B cell (primary cell): Measurements from ENCODE around the gene IRF8. TPM values are rescaled to one million over a fixed set of nuclear protein-coding genes. Genes with fewer than 3 reads are reported as not detected.
A peak's percentile ranks its signal among the peaks of the same experiment; 100 is the strongest.

ENCODE experiments used
- ATAC-seq: fragments of 200-7000 bp; cut with Tn5 transposase; one replicate; pipeline ENCODE4 v1.10.0; 2021; ENCODE audit warnings: low read depth, mild to moderate bottlenecking, moderate number of reproducible peaks, moderate library complexity
- CTCF ChIA-PET: fragments of 350-600 bp; sonication (Branson Sonifier 250); formaldehyde crosslinking; loops from one replicate; lab custom pipeline; 2021; ENCODE audit warnings: antibody characterized with exemption, inconsistent platforms; lab: Charles Lee
- POLR2A ChIA-PET: fragments of 350-600 bp; sonication (Branson Sonifier 250); formaldehyde crosslinking; loops from one replicate; lab custom pipeline; 2021; ENCODE audit warnings: antibody characterized with exemption; lab: Charles Lee
- DNase-seq: peaks from one replicate; pipeline ENCODE4 v3.0.0; 2013
- H2AFZ ChIP-seq: 2 replicates; pipeline ENCODE4 v1.6.1; 2012; ENCODE audit warnings: mild to moderate bottlenecking, low read depth, low read length; ENCODE audit not compliant: insufficient read depth, poor library complexity, severe bottlenecking
- H3K27ac ChIP-seq, 2 donors: 1 replicate in 1 of 2; 2 replicates in 1 of 2; pipeline ENCODE4 v1.5.1; 2012 to 2013; ENCODE audit warnings: low read length in 2 of 2, mild to moderate bottlenecking in 2 of 2, moderate library complexity in 1 of 2
- H3K27me3 ChIP-seq, 4 experiments: fragments of 200-600 bp in 1 of 4; sonication (generic) in 1 of 4; replicated peaks in 1 of 4; 1 replicate in 2 of 4; 2 replicates in 2 of 4; pipeline versions ENCODE4 v1.6.1 to v1.7.0; 2013 to 2016; ENCODE audit warnings: low read length in 3 of 4, mild to moderate bottlenecking in 2 of 4, mixed read lengths in 1 of 4, moderate library complexity in 1 of 4; ENCODE audit not compliant: insufficient read depth in 4 of 4, control insufficient read depth in 3 of 4; ENCODE audit errors: control extremely low read depth in 1 of 4
- H3K36me3 ChIP-seq, 2 experiments: replicated peaks in 1 of 2; 1 replicate in 1 of 2; 2 replicates in 1 of 2; pipeline versions ENCODE4 v1.6.1 to v1.7.1; 2013; ENCODE audit warnings: low read length in 1 of 2; ENCODE audit not compliant: insufficient read depth in 2 of 2, control insufficient read depth in 1 of 2; ENCODE audit errors: control extremely low read depth in 1 of 2, extremely low read depth in 1 of 2
- H3K4me1 ChIP-seq, 2 donors: fragments of 200-600 bp in 1 of 2; sonication (generic) in 1 of 2; 1 replicate in 1 of 2; 2 replicates in 1 of 2; pipeline versions ENCODE4 v1.5.1 to v1.6.1; 2013 to 2017; ENCODE audit warnings: low read length in 2 of 2; ENCODE audit not compliant: control insufficient read depth in 2 of 2, insufficient read depth in 2 of 2
- H3K4me2 ChIP-seq: replicated peaks from 2 replicates; pipeline ENCODE3; 2012; ENCODE audit warnings: mild to moderate bottlenecking, low read depth, low read length; ENCODE audit not compliant: poor library complexity, severe bottlenecking
- H3K4me3 ChIP-seq, 5 experiments: fragments of 200-600 bp in 1 of 5; sonication (generic) in 1 of 5; 1 replicate in 3 of 5; 2 replicates in 2 of 5; pipeline versions ENCODE4 v1.5.1 to v1.7.0; 2011 to 2016; ENCODE audit warnings: low read length in 4 of 5, mild to moderate bottlenecking in 4 of 5, low read depth in 2 of 5, control low read depth in 1 of 5, moderate library complexity in 1 of 5; ENCODE audit not compliant: insufficient read depth in 1 of 5; ENCODE audit errors: control extremely low read depth in 1 of 5, extremely low read depth in 1 of 5
- H3K79me2 ChIP-seq: fragments of 200-600 bp; sonication (generic); one replicate; pipeline ENCODE4 v1.6.0; 2016; ENCODE audit warnings: low read length; ENCODE audit not compliant: control insufficient read depth, insufficient read depth
- H3K9ac ChIP-seq: fragments of 200-600 bp; sonication (generic); 2 replicates; pipeline ENCODE4 v1.6.1; 2017; ENCODE audit warnings: mild to moderate bottlenecking, low read length, moderate library complexity
- H3K9me3 ChIP-seq, 3 donors: one replicate each; pipeline versions ENCODE4 v1.6.1 to v1.7.1; 2013; ENCODE audit warnings: low read length in 2 of 3; ENCODE audit not compliant: control insufficient read depth in 2 of 3, insufficient read depth in 1 of 3; ENCODE audit errors: control extremely low read depth in 1 of 3
- H4K20me1 ChIP-seq: 2 replicates; pipeline ENCODE4 v1.6.0; 2012; ENCODE audit warnings: mild to moderate bottlenecking, low read length; ENCODE audit not compliant: insufficient read depth, control insufficient read depth, poor library complexity, severe bottlenecking
- H3K27ac Mint-ChIP-seq: one replicate; pipeline ENCODE4 v1.8.0; 2021; ENCODE audit warnings: mixed read lengths
- H3K27me3 Mint-ChIP-seq: one replicate; pipeline ENCODE4 v1.8.0; 2021; ENCODE audit warnings: mixed read lengths
- H3K4me1 Mint-ChIP-seq: one replicate; pipeline ENCODE4 v1.8.0; 2021; ENCODE audit warnings: mixed read lengths
- H3K4me3 Mint-ChIP-seq: one replicate; pipeline ENCODE4 v1.8.0; 2021; ENCODE audit warnings: mixed read lengths
- H3K9me3 Mint-ChIP-seq: one replicate; pipeline ENCODE4 v1.8.0; 2022; ENCODE audit warnings: mixed read lengths; ENCODE audit not compliant: insufficient read depth
- EZH2 ChIP-seq: IDR thresholded peaks from 2 replicates; pipeline ENCODE4 v1.6.1; 2012; ENCODE audit warnings: borderline replicate concordance, low read depth, mild to moderate bottlenecking, moderate library complexity, low read length; ENCODE audit not compliant: insufficient read depth, poor library complexity, severe bottlenecking
- WGBS: methylation state at CpG from one replicate; pipeline ENCODE4 v1.1.5; 2013; ENCODE audit warnings: missing lambda C conversion rate; ENCODE audit not compliant: insufficient coverage; 5-methylcytosine and 5-hydroxymethylcytosine counted together
- intact Hi-C: fragments of 100-400 bp; cut with micrococcal nuclease; formaldehyde crosslinking; loops from one replicate; pipeline ENCODE4 v1.10.0; 2022
- polyA plus RNA-seq: library from polyadenylated mRNA; depleted of rRNA; stranded (reverse); fragments of >200 nt; gene quantifications from 2 replicates; pipeline ENCODE4 v1.2.3, GENCODE V29; 2012
- total RNA-seq, 2 donors: library from RNA; stranded (reverse); fragments of 120-200 nt in 1 of 2; gene quantifications; 1 replicate in 1 of 2; 2 replicates in 1 of 2; pipeline versions ENCODE4 v1.2.3 to v1.2.4, GENCODE V29; 2013 to 2022
- TF ChIP-seq, protein P1 (sequence below): fragments of 200-600 bp; IDR thresholded peaks from one replicate; pipeline ENCODE4 v1.8.0; 2022; ENCODE audit warnings: antibody characterized with exemption, mild to moderate bottlenecking

The IRF8 gene
- total and polyA plus RNA-seq, 2 donors (not counting 1 experiment from before 2014, with no cell fraction given) = 309 to 332 TPM

DNA sequence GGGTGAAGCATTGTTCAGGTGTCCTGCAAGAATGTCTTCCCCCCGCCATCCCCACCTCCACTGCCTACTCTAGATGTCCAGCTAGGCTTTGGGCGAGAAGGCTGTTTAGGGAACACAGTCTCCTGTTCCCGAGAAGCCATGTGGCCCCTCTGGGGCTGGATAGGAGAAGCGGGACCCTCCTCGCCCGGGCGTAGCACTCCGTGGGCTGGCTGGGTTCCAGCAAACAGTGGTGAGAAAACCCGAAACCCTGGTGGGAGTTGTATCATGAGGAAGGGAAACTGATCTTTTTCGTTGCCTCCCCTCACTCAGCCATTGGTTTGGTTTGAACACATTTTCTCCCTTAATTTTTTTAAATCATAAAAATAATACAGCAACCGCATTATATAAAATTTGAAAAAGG, 56.6 kb downstream of the IRF8 start:
- intact Hi-C loops = no loop called here
- no peaks in the 10 kb centered on the region for H3K27me3 Mint-ChIP-seq
- H3K9ac ChIP-seq = peak overlapping the region; percentile 5
- no peak for TF ChIP-seq EZH2
- TF ChIP-seq, protein P1, sequence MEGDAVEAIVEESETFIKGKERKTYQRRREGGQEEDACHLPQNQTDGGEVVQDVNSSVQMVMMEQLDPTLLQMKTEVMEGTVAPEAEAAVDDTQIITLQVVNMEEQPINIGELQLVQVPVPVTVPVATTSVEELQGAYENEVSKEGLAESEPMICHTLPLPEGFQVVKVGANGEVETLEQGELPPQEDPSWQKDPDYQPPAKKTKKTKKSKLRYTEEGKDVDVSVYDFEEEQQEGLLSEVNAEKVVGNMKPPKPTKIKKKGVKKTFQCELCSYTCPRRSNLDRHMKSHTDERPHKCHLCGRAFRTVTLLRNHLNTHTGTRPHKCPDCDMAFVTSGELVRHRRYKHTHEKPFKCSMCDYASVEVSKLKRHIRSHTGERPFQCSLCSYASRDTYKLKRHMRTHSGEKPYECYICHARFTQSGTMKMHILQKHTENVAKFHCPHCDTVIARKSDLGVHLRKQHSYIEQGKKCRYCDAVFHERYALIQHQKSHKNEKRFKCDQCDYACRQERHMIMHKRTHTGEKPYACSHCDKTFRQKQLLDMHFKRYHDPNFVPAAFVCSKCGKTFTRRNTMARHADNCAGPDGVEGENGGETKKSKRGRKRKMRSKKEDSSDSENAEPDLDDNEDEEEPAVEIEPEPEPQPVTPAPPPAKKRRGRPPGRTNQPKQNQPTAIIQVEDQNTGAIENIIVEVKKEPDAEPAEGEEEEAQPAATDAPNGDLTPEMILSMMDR = no peak
- 17% methylated on average over 8 of the region's 11 CpGs for WGBS
- peak overlapping the region in 1 of 2 donors; percentile 29 for H3K27ac ChIP-seq
- H3K4me1 ChIP-seq = peaks cover 31 to 45% of the 10 kb centered on the region in 2 donors
- DNase-seq (peak; percentile 63), ATAC-seq (peak; percentile 48)
- POLR2A ChIA-PET = interaction anchor here (0.7 kb wide), 1 partner anchor 9 kb away, joined by 3 read pairs; no protein-coding TSS in a partner anchor
- H3K79me2 ChIP-seq = no peaks in the 10 kb centered on the region
- no peaks in the 10 kb centered on the region for H4K20me1 ChIP-seq
- peak overlapping the region in 1 of 5 experiments; percentile 12 for H3K4me3 ChIP-seq
- H3K36me3 ChIP-seq = no peaks in the 10 kb centered on the region
- H3K9me3 Mint-ChIP-seq = no peaks in the 10 kb centered on the region
- no peak overlapping the region for H3K27ac Mint-ChIP-seq
- no peaks in the 10 kb centered on the region for H3K9me3 ChIP-seq
- peak overlapping the region; percentile 67 for H3K4me3 Mint-ChIP-seq
- peak overlapping the region; percentile 66 for H3K4me2 ChIP-seq
- no peaks in the 10 kb centered on the region for H3K27me3 ChIP-seq
- peaks cover 41% of the 10 kb centered on the region for H3K4me1 Mint-ChIP-seq
- CTCF ChIA-PET = interaction anchor here (1.1 kb wide), 1 partner anchor 134 kb away, joined by 3 read pairs; no protein-coding TSS in a partner anchor
- peak overlapping the region; percentile 36 for H2AFZ ChIP-seq

DNA sequence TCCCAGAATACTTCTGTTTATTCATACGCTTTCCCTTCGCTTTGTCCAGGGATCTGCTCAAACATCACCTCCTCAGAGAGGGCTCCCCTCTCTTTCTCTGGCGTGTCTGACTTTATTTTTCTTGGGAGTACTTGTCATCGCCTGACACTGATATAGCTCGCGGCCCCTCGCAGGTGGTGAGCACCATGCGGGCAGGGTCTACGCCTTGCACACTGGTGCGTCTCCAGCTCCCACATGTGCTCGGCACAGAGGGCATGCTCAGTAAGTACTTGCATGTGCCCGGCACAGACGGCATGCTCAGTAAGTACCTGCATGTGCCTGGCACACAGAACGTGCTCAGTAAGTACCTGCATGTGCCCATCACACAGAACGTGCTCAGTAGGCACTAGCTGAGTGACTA, 57.5 kb downstream of the IRF8 start:
- Histone ChIP-seq H3K9ac (no peak overlapping the region), H3K27ac (no peak overlapping the region), H3K79me2 (no peaks in the 10 kb centered on the region), H4K20me1 (no peaks in the 10 kb centered on the region), H3K4me1 (peaks cover 31 to 45% of the 10 kb centered on the region in 2 donors), H3K36me3 (no peaks in the 10 kb centered on the region), H3K9me3 (no peaks in the 10 kb centered on the region), H3K4me2 (peak overlapping the region; percentile 66), H3K4me3 (no peak overlapping the region), H2AFZ (no peak overlapping the region), H3K27me3 (no peaks in the 10 kb centered on the region)
- intact Hi-C loops = no loop called here
- Mint-ChIP-seq H3K4me1 (peaks cover 34% of the 10 kb centered on the region), H3K9me3 (no peaks in the 10 kb centered on the region), H3K4me3 (peak overlapping the region; percentile 42), H3K27ac (no peak overlapping the region), H3K27me3 (no peaks in the 10 kb centered on the region)
- POLR2A ChIA-PET = no interaction called here
- no peak for TF ChIP-seq EZH2
- TF ChIP-seq, protein P1 = no peak
- no peak for ATAC-seq
- CTCF ChIA-PET = interaction anchor here (1.3 kb wide), 1 partner anchor 31 kb away, joined by 3 read pairs; no protein-coding TSS in a partner anchor
- no peak for DNase-seq
- WGBS = 95% methylated on average over 15 of the region's 15 CpGs
